GM18517 (cell line): ENCODE measurements around the gene TRIM4.

Experiments
- ATAC-seq: cut with Tn5 transposase; IDR thresholded peaks from one replicate; pipeline ENCODE4 v1.9.1; 2021; ENCODE audit warnings: mild to moderate bottlenecking, moderate library complexity; ENCODE audit not compliant: unreplicated experiment

TRIM4 gene

GRCh38 chr7:99844328-99844727 is 75.0 kb downstream of the TRIM4 start:
- no peak for ATAC-seq

- no peak for ATAC-seq
Observed at GRCh38 chr7:99843808-99844207, 75.5 kb downstream of the TRIM4 start.

- no peak for ATAC-seq
Observed at GRCh38 chr7:99842926-99843325, 76.4 kb downstream of the TRIM4 start.
